KOPT-K1 (cell line): Measurements from ENCODE around the gene ZBTB44.
"Not testable (repeated sequence)": the region's sequence is repeated elsewhere in the genome, so short reads cannot be mapped to it uniquely, and the experiment has no call there.

Experiments used
- H3K27ac ChIP-seq: fragments of 200-600 bp; sonication (generic); 2 replicates; pipeline ENCODE4 v1.5.1; 2016; ENCODE audit warnings: antibody characterized with exemption, mild to moderate bottlenecking, low read depth, low read length; ENCODE audit not compliant: poor library complexity, severe bottlenecking
- H3K36me3 ChIP-seq: fragments of 200-600 bp; sonication (generic); 2 replicates; pipeline ENCODE4 v1.5.1; 2017; ENCODE audit warnings: antibody characterized with exemption, mild to moderate bottlenecking, low read length, moderate library complexity; ENCODE audit not compliant: insufficient read depth
- H3K9me3 ChIP-seq: fragments of 200-600 bp; sonication (generic); 2 replicates; pipeline ENCODE4 v1.5.1; 2017; ENCODE audit warnings: antibody characterized with exemption, low read length, mild to moderate bottlenecking; ENCODE audit not compliant: insufficient read depth, poor library complexity, severe bottlenecking

ZBTB44 gene

DNA sequence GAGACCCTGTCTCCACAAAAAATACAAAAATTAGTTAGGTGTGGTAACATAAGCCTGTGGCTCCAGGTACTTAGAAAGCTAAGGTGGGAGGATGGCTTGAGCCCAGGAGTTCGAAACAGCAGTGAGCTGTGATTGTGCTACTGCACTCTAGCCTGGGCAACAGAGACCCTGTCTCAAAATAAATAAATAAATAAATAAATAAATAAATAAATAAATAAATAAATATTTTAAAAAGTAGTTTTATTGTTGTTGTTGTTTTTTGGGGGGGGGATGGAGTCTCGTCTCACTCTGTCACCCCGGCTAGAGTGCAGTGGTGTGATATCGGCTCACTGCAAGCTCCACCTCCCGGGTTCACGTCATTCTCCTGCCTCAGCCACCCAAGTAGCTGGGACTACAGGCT lies 33.4 kb downstream of the ZBTB44 start:
- Histone ChIP-seq H3K9me3 (peaks cover 49% of the 10 kb centered on the region), H3K36me3 (peaks cover 70% of the 10 kb centered on the region)
- H3K27ac ChIP-seq: not testable (repeated sequence)

DNA sequence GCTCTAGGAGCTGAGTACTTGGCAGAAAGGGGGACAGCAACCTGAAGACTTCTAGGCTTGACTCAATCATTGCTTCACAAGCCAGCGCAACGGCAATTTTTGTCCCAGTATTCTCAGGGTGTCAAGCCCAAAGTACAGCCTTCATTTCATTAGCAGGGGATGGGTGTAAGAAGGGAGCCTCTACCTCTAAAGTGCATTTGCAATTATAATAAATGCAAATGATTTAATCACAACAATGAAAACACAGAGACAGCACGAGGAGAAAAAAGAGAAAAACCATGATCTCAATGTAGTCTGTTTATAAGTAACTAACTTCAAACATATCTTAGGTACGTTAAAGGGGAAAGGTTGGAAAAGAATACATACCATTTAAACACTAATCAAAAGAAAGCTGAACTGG lies 34.7 kb downstream of the ZBTB44 start:
- Histone ChIP-seq H3K27ac (no peak overlapping the region), H3K36me3 (peaks cover 60% of the 10 kb centered on the region), H3K9me3 (peaks cover 49% of the 10 kb centered on the region)

DNA sequence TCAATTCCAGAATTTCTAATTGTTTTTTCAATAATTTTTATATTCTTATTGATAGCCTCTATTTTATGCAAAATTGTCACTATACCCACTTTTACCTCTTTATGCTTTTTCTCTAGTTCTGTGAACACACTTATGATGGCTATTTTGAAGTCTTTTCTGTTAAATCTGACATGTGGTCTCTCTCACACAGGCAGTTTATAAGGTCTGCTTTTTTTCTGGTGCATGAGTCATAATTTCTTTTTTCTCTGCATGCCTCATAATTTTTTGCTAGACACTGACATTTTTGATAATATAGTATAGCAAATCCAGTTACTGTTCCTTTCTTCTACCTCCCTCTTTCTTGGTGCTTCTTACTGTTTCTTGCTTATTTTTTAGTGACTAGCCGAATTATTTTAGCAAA lies 36.0 kb downstream of the ZBTB44 start:
- Histone ChIP-seq H3K36me3 (peaks cover 55% of the 10 kb centered on the region), H3K9me3 (peaks cover 49% of the 10 kb centered on the region), H3K27ac (no peak overlapping the region)

DNA sequence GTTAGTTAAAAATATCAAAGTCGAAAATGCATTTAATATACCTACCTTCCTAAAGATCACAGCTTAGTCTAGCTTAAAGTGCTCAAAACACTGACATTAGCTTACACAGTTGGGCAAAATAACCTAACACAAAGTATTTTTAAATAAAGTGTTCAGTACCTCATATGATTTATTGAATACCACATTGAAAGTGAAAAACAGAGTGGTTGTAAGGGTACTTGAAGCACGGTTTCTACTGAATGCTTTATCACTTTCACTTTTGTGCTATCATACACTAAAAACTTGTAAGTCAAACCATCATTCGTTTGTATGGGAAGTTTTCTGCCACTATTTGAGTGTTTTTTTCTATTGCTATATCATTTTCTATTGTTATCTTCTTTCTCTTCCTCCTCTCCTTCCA lies 36.6 kb downstream of the ZBTB44 start:
- no peak overlapping the region for H3K27ac ChIP-seq

DNA sequence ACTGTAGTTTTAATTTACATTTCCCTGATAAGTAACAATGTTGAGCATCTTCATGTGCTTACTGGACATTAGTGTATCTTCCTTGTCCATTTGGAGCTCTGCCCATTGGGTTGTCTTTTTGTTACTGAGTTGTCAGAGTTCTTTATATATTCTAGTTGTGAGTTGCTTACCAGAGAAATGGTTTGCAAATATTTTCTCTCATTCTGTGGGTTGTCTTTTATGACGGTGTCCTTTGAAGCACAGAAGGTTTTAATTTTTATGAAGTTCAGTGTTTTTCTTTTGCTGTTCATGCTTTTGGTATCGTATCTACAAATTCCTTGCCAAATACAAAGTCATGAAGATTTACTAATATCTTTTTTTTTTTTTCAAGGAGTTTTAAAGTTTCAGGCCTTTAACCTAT lies 42.4 kb downstream of the ZBTB44 start:
- Histone ChIP-seq H3K9me3 (no peaks in the 10 kb centered on the region), H3K27ac (no peak overlapping the region), H3K36me3 (peaks cover 63% of the 10 kb centered on the region)

More for the DNA sequence above, 36.6 kb downstream of the ZBTB44 start:
- H3K36me3 ChIP-seq: peaks cover 50% of the 10 kb centered on the region
- peaks cover 49% of the 10 kb centered on the region for H3K9me3 ChIP-seq

DNA sequence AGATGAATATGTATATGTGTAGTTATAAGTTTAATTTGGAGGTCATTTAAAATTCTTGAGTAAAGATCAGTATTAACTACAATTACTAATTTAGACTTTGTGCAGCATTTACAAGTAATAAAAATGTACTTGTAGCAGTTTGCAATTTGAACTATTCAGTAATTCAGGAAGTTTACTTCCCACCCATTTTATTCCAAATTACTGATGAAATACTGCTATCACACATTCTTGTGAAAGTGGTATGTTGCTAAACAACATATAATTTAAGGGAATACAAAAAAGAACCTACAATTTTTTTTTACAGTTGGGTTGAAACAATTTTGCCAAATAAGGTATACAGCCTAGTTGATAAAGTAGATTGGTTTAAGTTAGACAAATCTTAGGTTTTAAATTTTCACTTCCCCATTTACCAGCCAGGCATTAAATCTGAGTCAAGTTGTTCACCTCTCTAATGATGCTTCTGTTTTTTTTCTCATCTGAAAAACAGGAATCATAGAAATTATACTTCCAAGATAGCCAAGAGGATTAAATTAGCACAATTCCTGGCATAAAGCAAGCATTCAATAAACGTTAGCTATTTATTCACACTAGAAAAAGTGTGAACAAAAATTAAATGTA lies 45.3 kb downstream of the ZBTB44 start:
- H3K36me3 ChIP-seq: peaks cover 86% of the 10 kb centered on the region
- no peak overlapping the region for H3K27ac ChIP-seq
- no peaks in the 10 kb centered on the region for H3K9me3 ChIP-seq

DNA sequence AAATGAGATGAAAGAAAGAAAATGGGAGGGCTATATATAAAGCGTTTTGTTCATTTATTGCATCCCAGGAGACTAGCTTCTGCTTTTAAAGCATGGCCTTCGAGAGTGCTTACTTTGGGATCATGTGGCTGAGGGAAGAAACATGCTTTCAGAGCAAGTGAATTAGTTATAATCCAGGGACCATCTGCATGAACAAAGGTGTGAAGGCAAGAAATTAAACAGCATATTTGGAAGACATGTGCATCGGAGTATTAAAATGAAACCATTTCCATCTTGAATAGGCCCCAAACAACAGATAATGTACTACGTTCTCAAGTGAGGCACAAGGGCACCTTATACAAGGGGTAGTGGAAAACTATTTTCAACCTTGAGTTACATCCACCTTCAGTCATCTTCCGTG lies 51.4 kb downstream of the ZBTB44 start:
- Histone ChIP-seq H3K36me3 (peaks cover 98% of the 10 kb centered on the region), H3K27ac (no peak overlapping the region), H3K9me3 (peaks cover 18% of the 10 kb centered on the region)

DNA sequence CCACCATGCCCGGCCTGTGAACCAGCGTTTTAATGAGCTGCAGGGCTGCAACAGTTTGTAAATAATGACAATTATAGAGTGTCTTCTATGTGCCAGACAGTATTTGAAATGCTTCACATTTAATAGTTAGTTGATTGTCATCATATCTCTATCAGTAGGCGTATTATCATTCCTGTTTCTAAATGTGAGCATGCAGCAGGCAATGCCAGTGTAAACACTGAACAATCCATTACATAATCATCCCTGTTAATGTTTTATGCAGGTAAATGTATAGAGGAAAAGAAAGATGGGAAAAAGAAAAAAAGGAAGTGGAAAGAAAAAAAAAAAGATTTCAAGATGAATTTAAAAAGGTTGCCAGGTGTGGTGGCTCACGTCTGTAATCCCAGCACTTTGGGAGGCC lies 52.3 kb downstream of the ZBTB44 start:
- Histone ChIP-seq H3K9me3 (peaks cover 27% of the 10 kb centered on the region), H3K36me3 (peaks cover 98% of the 10 kb centered on the region), H3K27ac (no peak overlapping the region)

DNA sequence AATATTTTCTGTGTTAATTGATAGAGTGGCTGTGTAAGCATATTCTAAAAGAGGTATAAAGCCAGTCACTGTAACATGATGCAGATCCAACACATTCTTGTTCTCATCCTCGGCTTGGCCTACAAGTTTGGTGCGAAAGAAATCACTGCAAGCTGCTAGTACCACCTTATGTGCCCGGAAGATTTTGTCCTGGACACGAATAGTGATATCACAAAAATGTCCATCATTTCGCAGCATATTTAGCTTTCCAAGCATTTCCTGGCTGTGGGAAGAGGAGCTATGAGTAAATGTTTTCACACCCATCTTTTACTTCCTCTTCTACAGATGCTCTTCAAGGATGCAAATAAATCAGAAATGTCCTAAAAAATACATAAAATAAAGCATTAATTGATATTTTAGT lies 53.1 kb downstream of the ZBTB44 start:
- Histone ChIP-seq H3K9me3 (peaks cover 35% of the 10 kb centered on the region), H3K27ac (no peak overlapping the region), H3K36me3 (peaks cover 98% of the 10 kb centered on the region)

DNA sequence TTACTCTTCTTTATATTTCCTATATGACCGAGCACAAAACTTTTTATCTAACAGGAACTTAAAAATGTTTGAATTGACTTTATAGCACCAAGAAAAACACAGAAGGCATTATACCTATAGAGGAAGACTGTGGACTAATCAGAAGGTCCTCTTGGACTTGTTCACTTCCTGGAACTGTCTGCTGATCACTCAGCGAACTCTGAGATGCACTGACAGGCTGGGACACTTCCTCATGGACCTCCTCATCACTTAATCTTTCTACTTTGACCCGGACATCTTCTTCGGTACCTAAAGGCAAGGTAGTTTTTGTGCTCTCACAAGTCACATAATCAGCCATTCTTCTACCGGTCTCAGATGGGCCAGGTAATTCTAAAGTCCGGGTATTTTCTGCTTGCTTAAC lies 54.0 kb downstream of the ZBTB44 start:
- Histone ChIP-seq H3K36me3 (peaks cover 97% of the 10 kb centered on the region), H3K27ac (no peak overlapping the region), H3K9me3 (peaks cover 43% of the 10 kb centered on the region)

DNA sequence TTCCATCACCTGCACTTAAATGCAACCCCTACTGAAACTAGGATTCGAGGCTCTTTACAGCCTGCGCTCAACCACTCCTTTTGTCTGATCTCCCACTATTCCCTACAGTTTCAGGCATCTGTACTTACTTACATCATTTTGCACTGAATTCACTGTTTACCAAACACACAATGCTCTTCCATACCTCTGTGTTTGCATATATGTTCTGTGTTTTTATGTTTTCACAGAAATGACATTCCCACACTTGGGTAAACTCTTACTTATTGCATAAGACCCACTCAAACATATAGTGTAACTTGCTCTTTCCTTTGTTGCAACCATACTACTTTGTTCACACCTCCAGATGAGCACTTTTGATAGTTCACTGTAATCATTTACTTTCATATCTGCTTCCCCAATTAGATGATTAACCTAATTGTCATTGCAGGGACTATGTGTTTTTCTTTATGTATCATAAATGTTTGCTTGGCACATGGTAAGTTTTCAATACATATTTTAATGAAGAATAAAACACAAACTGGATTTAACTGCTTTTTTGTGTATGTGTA lies 54.6 kb downstream of the ZBTB44 start:
- Histone ChIP-seq H3K36me3 (peaks cover 97% of the 10 kb centered on the region), H3K9me3 (peaks cover 49% of the 10 kb centered on the region)

DNA sequence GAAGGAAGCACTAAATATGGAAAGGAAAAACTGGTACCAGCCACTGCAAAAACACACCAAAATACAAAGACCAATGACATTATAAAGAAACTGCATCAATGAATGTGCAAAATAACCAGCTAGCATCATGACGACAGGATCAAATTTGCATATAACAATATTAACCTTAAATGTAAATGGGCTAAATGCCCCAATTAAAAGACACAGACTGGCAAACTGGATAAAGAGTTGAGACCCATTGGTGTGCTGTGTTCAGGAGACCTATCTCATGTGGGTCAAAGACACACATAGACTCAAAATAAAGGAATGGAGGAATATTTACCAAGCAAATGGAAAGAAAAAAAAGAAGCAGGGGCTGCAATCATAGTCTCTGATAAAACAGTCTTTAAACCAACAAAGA lies 63.0 kb downstream of the ZBTB44 start:
- H3K27ac ChIP-seq: not testable (repeated sequence)
- Histone ChIP-seq H3K9me3 (peaks cover 32% of the 10 kb centered on the region), H3K36me3 (peaks cover 61% of the 10 kb centered on the region)

More for the DNA sequence above, 54.6 kb downstream of the ZBTB44 start:
- no peak overlapping the region for H3K27ac ChIP-seq

DNA sequence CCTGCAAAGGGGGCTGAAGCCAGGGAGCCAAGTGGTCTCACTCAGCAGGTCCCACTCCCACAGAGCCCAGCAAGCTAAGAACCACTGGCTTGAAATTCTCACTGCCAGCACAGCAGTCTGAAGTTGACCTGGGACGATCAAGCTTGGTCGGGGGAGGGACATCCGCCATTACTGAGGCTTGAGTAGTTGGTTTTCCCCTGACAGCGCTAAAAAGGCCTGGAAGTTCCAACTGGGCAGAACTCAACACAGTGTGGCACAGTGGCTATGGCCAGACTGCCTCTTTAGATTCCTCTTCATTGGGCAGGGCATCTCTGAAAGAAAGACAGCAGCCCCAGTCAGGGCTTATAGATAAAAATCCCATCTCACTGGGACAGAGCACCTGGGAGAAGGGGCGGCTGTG lies 64.8 kb downstream of the ZBTB44 start:
- Histone ChIP-seq H3K9me3 (peaks cover 15% of the 10 kb centered on the region), H3K36me3 (peaks cover 61% of the 10 kb centered on the region)
- not testable (repeated sequence) for H3K27ac ChIP-seq

DNA sequence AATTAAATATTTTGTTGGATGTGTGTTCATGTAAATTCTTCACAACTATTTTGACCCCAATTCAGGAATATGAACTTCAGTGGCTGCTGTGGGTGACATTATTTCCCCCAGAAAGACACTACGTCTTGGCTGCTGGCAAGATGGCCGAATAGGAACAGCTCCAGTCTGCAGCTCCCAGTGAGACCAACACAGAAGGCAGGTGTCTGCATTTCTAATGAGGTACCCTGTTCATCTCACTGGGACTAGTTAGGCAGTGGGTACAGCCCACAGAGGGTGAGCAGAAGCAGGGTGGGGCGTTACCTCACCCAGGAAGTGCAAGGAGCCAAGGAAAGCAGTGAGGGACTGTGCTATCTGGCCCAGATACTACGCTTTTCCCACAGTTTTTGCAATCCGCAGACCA lies 65.3 kb downstream of the ZBTB44 start:
- peaks cover 61% of the 10 kb centered on the region for H3K36me3 ChIP-seq
- H3K27ac ChIP-seq: no peak overlapping the region
- H3K9me3 ChIP-seq: peaks cover 14% of the 10 kb centered on the region

DNA sequence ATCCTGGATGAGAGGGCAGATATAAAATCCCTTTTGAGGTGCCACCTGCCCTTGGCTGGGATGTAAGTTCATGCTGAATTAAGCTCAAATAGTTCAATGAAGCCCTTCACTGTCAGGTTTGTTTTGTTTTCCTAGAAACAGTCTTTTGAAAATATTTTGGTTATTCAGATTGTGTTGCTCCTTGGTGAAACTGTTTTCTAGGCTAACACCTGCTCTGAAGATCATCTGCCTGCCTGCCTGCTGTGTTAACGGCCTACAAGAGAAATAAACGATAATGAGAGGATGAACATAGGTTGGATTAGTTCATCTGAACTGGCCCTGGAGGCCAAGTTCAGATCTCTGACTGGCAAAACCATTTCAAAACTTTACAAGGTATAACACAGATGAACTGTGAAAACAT lies 67.4 kb downstream of the ZBTB44 start:
- Histone ChIP-seq H3K36me3 (peaks cover 61% of the 10 kb centered on the region), H3K27ac (no peak overlapping the region), H3K9me3 (peaks cover 10% of the 10 kb centered on the region)

DNA sequence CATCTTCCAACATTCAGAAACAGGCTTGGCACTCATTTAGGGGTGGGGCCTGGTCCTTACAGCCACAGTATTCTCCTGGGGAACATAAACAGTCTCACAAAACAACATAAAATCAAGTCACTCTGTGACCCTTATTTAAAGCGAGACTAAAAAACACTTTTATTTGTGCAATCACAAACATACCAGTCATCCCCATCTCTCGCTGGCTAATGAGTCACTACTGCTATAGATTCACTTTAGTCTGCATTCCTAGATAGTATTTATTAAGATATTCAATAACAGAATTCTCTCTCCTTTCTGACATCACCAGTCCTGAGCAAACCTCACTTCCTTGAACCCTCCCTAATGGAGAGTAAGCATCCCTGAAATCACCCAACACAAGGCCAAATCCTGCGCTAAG lies 68.0 kb downstream of the ZBTB44 start:
- peaks cover 4% of the 10 kb centered on the region for H3K9me3 ChIP-seq
- H3K27ac ChIP-seq: no peak overlapping the region
- H3K36me3 ChIP-seq: peaks cover 56% of the 10 kb centered on the region
